ENCODE results near the gene DPYSL5. TPM values are rescaled to one million over a fixed set of nuclear protein-coding genes. Genes with fewer than 3 reads are reported as not detected.
A peak's percentile ranks its signal among the peaks of the same experiment; 100 is the strongest.
"Not testable (repeated sequence)": the region's sequence is repeated elsewhere in the genome, so short reads cannot be mapped to it uniquely, and the experiment has no call there.

Gene DPYSL5
- total RNA-seq, 1 donor from 2014 or later: 0.11 TPM

DNA sequence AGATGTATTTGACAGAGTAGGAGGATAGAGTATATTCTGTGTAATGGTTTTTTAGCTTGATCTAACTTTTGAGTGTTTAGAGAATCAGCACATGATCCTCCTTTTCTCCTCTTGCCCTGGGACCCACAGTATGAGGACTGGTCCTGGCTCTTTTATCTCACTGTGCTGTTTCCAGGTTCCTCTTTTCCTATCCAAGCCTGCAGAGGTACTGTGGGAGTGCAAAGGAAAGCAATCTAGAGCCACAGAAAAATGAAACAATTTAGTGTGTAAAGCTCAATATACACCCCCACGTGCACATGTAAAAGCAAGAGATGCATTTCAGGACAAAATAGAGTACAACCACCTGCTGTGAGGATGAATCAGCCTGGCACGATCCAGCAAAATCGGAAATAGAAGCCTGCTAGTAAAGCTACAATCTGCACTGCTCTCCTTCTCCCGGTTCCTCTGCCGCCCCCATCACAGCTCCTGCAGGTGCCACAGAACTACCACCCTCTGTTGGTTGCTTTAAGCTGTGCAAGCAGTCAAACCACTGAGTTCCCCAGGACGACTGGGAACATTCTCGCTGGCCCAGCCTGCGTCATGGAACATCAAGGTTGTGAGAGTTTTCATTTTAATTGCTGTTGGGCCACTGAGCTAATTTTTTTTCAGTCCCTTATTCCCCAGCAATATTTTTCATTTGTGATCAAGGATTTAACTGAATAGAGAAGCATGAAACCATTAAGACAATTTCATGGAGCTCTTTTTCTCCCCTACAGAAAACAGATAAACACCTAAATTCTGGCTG is 74.7 kb downstream of the DPYSL5 start:
- Mint-ChIP-seq H3K9me3 (ENCODE audit: unreplicated experiment) (no peaks in the 10 kb centered on the region), H3K36me3 (ENCODE audit: unreplicated experiment) (no peaks in the 10 kb centered on the region), H3K27ac (ENCODE audit: unreplicated experiment) (no peak overlapping the region), H3K27me3 (ENCODE audit: unreplicated experiment) (peaks cover 3% of the 10 kb centered on the region), H3K4me3 (ENCODE audit: unreplicated experiment) (no peak overlapping the region), H3K4me1 (ENCODE audit: unreplicated experiment) (peaks cover 20% of the 10 kb centered on the region)
- TF ChIP-seq, protein P1, sequence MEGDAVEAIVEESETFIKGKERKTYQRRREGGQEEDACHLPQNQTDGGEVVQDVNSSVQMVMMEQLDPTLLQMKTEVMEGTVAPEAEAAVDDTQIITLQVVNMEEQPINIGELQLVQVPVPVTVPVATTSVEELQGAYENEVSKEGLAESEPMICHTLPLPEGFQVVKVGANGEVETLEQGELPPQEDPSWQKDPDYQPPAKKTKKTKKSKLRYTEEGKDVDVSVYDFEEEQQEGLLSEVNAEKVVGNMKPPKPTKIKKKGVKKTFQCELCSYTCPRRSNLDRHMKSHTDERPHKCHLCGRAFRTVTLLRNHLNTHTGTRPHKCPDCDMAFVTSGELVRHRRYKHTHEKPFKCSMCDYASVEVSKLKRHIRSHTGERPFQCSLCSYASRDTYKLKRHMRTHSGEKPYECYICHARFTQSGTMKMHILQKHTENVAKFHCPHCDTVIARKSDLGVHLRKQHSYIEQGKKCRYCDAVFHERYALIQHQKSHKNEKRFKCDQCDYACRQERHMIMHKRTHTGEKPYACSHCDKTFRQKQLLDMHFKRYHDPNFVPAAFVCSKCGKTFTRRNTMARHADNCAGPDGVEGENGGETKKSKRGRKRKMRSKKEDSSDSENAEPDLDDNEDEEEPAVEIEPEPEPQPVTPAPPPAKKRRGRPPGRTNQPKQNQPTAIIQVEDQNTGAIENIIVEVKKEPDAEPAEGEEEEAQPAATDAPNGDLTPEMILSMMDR (IDR thresholded peaks at IDR 0.05): peak; percentile 71
- DNase-seq (ENCODE audit: extremely low spot score, unreplicated experiment): no peak

DNA sequence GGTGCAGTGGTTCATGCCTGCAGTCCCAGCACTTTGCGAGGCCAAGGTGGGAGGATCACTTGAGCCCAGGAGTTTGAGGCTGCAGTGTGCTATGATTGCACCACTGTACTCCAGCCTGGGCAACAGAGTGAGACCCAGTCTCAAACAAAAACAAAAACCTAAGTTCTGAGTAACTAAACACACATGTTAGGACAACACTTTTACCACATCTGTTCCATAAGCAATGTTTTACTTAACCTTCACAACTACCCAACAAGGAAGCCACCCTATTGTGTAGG is 75.2 kb downstream of the DPYSL5 start:
- not testable (repeated sequence) for H3K4me3 Mint-ChIP-seq (ENCODE audit: unreplicated experiment); H3K9me3 Mint-ChIP-seq (ENCODE audit: unreplicated experiment); H3K27ac Mint-ChIP-seq (ENCODE audit: unreplicated experiment); H3K27me3 Mint-ChIP-seq (ENCODE audit: unreplicated experiment); H3K36me3 Mint-ChIP-seq (ENCODE audit: unreplicated experiment); DNase-seq (ENCODE audit: extremely low spot score, unreplicated experiment)
- peaks cover 20% of the 10 kb centered on the region for H3K4me1 Mint-ChIP-seq (ENCODE audit: unreplicated experiment)

DNA sequence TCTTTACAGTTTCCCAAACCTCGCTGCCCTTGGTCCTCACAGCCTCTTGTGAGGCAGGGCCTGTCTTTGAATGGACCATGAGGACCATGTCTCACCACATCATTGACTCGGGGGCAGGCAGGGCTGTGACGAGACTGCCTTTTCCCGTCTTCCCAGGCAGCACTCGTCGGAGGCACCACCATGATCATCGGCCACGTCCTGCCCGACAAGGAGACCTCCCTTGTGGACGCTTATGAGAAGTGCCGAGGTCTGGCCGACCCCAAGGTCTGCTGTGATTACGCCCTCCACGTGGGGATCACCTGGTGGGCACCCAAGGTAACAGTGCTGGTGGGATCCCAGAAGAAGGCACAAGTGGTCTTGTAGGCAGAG is 76.8 kb downstream of the DPYSL5 start:
- H3K9me3 Mint-ChIP-seq (ENCODE audit: unreplicated experiment): no peaks in the 10 kb centered on the region
- H3K36me3 Mint-ChIP-seq (ENCODE audit: unreplicated experiment): no peaks in the 10 kb centered on the region
- TF ChIP-seq, protein P1 (IDR thresholded peaks at IDR 0.05): no peak
- H3K27me3 Mint-ChIP-seq (ENCODE audit: unreplicated experiment): peaks cover 3% of the 10 kb centered on the region
- no peak for DNase-seq (ENCODE audit: extremely low spot score, unreplicated experiment)
- H3K4me3 Mint-ChIP-seq (ENCODE audit: unreplicated experiment): no peak overlapping the region
- no peak overlapping the region for H3K27ac Mint-ChIP-seq (ENCODE audit: unreplicated experiment)
- H3K4me1 Mint-ChIP-seq (ENCODE audit: unreplicated experiment): peaks cover 20% of the 10 kb centered on the region

DNA sequence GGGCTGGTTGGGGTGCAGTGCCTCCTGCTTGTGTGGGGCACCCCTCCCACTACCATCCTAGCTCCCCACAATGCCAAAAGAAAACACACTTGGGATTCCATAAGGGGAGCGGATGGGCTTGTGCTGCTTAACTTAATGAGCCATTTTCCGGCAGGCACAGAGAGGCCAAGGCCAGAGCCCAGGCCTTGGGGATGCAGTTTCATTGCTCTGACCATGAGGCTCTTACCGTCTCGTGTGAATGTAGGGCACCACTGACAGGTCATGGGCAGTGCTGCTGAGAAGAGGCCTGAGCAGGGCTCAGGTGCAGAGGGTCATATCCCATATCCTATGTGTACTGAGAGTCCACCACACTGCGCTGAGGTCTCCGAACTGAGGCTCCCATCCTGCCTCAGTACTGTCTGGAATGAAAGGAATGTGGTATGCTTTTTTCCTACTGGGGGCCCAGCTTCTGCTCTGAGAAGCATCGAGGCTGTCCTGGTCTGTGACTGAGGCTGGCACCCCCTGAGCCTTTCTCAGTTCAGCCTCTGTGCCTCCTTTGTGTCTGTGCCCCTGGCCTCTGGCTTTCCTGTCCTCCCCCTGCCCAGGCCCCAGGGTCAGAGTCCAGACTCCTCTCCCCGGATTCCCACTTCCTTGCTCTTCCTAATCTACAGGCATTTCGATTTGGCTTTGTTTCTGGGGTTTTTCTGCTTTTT is 77.3 kb downstream of the DPYSL5 start:
- peaks cover 20% of the 10 kb centered on the region for H3K4me1 Mint-ChIP-seq (ENCODE audit: unreplicated experiment)
- no peak for DNase-seq (ENCODE audit: extremely low spot score, unreplicated experiment)
- H3K27me3 Mint-ChIP-seq (ENCODE audit: unreplicated experiment): peaks cover 3% of the 10 kb centered on the region
- no peak overlapping the region for H3K27ac Mint-ChIP-seq (ENCODE audit: unreplicated experiment)
- no peak overlapping the region for H3K4me3 Mint-ChIP-seq (ENCODE audit: unreplicated experiment)
- H3K9me3 Mint-ChIP-seq (ENCODE audit: unreplicated experiment): no peaks in the 10 kb centered on the region
- TF ChIP-seq, protein P1 (IDR thresholded peaks at IDR 0.05): no peak
- no peaks in the 10 kb centered on the region for H3K36me3 Mint-ChIP-seq (ENCODE audit: unreplicated experiment)

DNA sequence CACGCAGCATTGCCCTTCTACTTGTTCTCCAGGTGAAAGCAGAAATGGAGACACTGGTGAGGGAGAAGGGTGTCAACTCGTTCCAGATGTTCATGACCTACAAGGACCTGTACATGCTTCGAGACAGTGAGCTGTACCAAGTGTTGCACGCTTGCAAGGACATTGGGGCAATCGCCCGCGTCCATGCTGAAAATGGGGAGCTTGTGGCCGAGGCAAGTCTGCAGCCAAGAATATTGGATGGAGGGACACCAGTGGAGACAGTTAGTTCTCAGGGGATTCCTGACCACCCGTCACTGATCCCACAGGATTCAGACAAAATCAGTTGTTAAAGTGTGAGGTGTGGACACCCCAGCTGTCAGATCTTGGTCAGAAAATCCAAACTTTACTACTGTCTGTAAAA is 79.3 kb downstream of the DPYSL5 start:
- TF ChIP-seq, protein P1 (IDR thresholded peaks at IDR 0.05): no peak
- peaks cover 2% of the 10 kb centered on the region for H3K27me3 Mint-ChIP-seq (ENCODE audit: unreplicated experiment)
- no peak for DNase-seq (ENCODE audit: extremely low spot score, unreplicated experiment)
- peaks cover 20% of the 10 kb centered on the region for H3K4me1 Mint-ChIP-seq (ENCODE audit: unreplicated experiment)
- H3K9me3 Mint-ChIP-seq (ENCODE audit: unreplicated experiment): no peaks in the 10 kb centered on the region
- H3K36me3 Mint-ChIP-seq (ENCODE audit: unreplicated experiment): no peaks in the 10 kb centered on the region
- no peak overlapping the region for H3K27ac Mint-ChIP-seq (ENCODE audit: unreplicated experiment)
- no peak overlapping the region for H3K4me3 Mint-ChIP-seq (ENCODE audit: unreplicated experiment)
